ENCODE results near the gene AEBP1. TPM values are rescaled to one million over a fixed set of nuclear protein-coding genes. Genes with fewer than 3 reads are reported as not detected.

Gene AEBP1
- total RNA-seq, 1 donor from 2014 or later: 52.2 TPM

GRCh38 chr7:44104860-44105771 is 971 bp downstream of the AEBP1 start:
- Mint-ChIP-seq H3K36me3 (ENCODE audit: insufficient read depth) (no peaks in the 10 kb centered on the region), H3K9me3 (ENCODE audit: low read depth) (no peaks in the 10 kb centered on the region), H3K4me1 (ENCODE audit: low read depth) (peaks cover 5% of the 10 kb centered on the region), H3K27me3 (peaks cover 23% of the 10 kb centered on the region), H3K4me3 (ENCODE audit: low read depth) (peak overlapping the region; percentile 68), H3K27ac (peak overlapping the region; percentile 3)
- TF ChIP-seq, protein P1, sequence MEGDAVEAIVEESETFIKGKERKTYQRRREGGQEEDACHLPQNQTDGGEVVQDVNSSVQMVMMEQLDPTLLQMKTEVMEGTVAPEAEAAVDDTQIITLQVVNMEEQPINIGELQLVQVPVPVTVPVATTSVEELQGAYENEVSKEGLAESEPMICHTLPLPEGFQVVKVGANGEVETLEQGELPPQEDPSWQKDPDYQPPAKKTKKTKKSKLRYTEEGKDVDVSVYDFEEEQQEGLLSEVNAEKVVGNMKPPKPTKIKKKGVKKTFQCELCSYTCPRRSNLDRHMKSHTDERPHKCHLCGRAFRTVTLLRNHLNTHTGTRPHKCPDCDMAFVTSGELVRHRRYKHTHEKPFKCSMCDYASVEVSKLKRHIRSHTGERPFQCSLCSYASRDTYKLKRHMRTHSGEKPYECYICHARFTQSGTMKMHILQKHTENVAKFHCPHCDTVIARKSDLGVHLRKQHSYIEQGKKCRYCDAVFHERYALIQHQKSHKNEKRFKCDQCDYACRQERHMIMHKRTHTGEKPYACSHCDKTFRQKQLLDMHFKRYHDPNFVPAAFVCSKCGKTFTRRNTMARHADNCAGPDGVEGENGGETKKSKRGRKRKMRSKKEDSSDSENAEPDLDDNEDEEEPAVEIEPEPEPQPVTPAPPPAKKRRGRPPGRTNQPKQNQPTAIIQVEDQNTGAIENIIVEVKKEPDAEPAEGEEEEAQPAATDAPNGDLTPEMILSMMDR (IDR thresholded peaks at IDR 0.05; ENCODE audit: unreplicated experiment): no peak
- no peak for DNase-seq (ENCODE audit: low spot score, unreplicated experiment)

DNA sequence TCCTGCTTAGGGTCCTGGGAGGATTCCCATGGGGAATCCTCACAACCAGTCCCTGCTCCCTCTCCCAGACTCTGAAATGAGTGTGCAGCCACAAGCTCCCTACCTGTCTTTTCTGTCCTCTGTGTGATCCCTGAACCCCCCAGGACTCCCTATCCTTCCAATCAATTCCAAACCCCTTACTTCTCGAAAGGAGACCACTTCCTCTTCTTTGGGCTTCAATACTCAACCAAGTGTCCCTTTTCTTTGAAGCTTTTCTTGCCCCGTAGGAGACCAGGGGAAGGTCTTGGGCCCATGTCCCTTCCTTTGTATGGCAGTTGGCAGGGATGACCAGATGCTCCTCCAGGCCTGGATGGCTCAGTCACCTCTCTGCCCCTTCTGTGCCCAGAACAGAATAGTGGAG is 1.7 kb downstream of the AEBP1 start:
- H3K27ac Mint-ChIP-seq: no peak overlapping the region
- H3K4me3 Mint-ChIP-seq (ENCODE audit: low read depth): peak overlapping the region; percentile 68
- peaks cover 23% of the 10 kb centered on the region for H3K27me3 Mint-ChIP-seq
- no peaks in the 10 kb centered on the region for H3K36me3 Mint-ChIP-seq (ENCODE audit: insufficient read depth)
- no peaks in the 10 kb centered on the region for H3K9me3 Mint-ChIP-seq (ENCODE audit: low read depth)
- DNase-seq (ENCODE audit: low spot score, unreplicated experiment): no peak
- TF ChIP-seq, protein P1 (IDR thresholded peaks at IDR 0.05; ENCODE audit: unreplicated experiment): no peak
- peaks cover 5% of the 10 kb centered on the region for H3K4me1 Mint-ChIP-seq (ENCODE audit: low read depth)

GRCh38 chr7:44106311-44107065 is 2.3 kb downstream of the AEBP1 start:
- Mint-ChIP-seq H3K9me3 (ENCODE audit: low read depth) (no peaks in the 10 kb centered on the region), H3K4me3 (ENCODE audit: low read depth) (no peak overlapping the region), H3K27ac (no peak overlapping the region), H3K36me3 (ENCODE audit: insufficient read depth) (no peaks in the 10 kb centered on the region), H3K27me3 (peaks cover 23% of the 10 kb centered on the region), H3K4me1 (ENCODE audit: low read depth) (peaks cover 5% of the 10 kb centered on the region)
- DNase-seq (ENCODE audit: low spot score, unreplicated experiment): no peak
- TF ChIP-seq, protein P1 (IDR thresholded peaks at IDR 0.05; ENCODE audit: unreplicated experiment): no peak

DNA sequence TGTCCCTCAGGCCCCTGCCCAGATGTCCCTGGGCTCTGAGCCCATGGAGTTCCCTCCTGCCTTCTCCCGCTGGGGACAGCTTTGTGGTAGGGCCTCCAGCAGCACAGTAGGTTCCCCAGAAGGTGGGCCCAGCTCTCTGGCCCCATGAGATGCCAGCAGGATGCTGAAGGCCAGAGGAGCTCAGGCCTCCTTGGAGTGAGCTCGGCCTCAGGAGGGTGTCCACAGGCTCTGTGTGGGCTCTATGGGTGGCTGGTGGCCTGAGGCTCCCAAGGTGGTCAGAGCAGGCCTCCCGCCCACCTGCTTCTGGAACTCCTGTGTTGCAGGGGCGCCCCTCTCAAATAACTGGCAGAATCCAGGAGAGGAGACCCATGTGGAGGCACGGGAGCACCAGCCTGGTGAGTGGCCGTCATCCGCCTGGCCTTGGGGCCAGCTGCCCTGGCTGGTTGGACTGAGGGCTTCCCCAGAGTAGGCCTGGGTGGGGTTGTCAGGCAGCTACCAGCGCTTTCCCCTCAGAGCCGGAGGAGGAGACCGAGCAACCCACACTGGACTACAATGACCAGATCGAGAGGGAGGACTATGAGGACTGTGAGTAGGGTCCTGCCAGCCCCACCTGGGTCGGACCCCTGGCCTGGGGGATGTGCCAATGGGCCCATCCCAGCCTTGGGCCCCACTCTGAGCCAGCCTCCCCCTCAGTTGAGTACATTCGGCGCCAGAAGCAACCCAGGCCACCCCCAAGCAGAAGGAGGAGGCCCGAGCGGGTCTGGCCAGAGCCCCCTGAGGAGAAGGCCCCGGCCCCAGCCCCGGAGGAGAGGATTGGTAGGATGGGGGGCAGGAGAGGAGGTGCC is 3.2 kb downstream of the AEBP1 start:
- Mint-ChIP-seq H3K36me3 (ENCODE audit: insufficient read depth) (no peaks in the 10 kb centered on the region), H3K27ac (no peak overlapping the region), H3K9me3 (ENCODE audit: low read depth) (no peaks in the 10 kb centered on the region), H3K27me3 (peaks cover 20% of the 10 kb centered on the region), H3K4me3 (ENCODE audit: low read depth) (no peak overlapping the region), H3K4me1 (ENCODE audit: low read depth) (peaks cover 5% of the 10 kb centered on the region)
- TF ChIP-seq, protein P1 (IDR thresholded peaks at IDR 0.05; ENCODE audit: unreplicated experiment): no peak
- no peak for DNase-seq (ENCODE audit: low spot score, unreplicated experiment)
